Fibroblast of upper back skin (primary cell): ENCODE results near the gene POLN.
A peak's percentile ranks its signal among the peaks of the same experiment; 100 is the strongest.
"Not testable (repeated sequence)": the region's sequence is repeated elsewhere in the genome, so short reads cannot be mapped to it uniquely, and the experiment has no call there.

Source experiments
- DNase-seq: peaks from one replicate; pipeline ENCODE4 v3.0.0-alpha.2; 2013

POLN gene

GRCh38 chr4:2250357-2251072, 8.6 kb upstream of the POLN start:
- DNase-seq = no peak

DNA sequence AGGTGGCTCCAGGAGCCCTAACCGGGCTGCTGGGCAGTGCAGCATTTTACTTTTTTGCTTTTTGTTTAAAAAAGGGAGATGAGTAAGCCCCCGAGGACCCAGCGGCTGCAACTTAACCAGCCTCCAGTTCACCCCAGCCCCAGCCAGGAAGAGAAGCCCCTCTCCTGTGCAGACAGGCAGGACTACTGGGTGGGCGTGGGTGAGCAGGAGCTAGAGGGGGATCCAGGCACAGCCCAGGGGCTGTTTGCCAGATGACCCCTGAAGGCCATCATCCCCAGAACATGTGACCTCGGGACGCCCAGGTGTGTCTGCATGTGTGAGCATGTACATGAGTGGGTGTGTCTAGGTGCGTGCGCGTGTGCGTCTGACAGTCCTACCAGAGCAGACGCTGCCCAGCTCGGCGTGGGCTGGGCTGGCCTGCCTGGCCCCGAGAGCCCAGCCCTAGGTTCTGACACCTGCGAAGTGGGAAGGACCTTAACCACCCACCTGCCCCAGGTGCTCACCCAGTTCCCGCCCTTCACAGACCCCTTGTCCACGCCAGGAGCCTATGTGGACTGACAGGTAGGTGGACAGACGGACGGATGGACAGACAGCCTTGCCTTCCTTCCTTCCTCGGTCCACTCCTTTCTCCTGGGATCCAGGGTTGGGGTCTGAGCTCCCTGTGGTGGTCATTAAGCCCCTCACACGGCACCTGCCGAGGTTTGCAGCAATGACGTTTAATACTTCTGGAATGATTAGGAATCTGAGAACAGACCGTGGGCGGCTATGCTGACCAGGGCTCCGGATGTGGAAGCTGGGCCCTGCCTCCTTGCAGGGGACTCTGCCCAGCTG, 7.8 kb upstream of the POLN start:
- DNase-seq = no peak

GRCh38 chr4:2248821-2249261, 6.9 kb upstream of the POLN start:
- DNase-seq = no peak

GRCh38 chr4:2248044-2248780, 6.3 kb upstream of the POLN start:
- DNase-seq = no peak

DNA sequence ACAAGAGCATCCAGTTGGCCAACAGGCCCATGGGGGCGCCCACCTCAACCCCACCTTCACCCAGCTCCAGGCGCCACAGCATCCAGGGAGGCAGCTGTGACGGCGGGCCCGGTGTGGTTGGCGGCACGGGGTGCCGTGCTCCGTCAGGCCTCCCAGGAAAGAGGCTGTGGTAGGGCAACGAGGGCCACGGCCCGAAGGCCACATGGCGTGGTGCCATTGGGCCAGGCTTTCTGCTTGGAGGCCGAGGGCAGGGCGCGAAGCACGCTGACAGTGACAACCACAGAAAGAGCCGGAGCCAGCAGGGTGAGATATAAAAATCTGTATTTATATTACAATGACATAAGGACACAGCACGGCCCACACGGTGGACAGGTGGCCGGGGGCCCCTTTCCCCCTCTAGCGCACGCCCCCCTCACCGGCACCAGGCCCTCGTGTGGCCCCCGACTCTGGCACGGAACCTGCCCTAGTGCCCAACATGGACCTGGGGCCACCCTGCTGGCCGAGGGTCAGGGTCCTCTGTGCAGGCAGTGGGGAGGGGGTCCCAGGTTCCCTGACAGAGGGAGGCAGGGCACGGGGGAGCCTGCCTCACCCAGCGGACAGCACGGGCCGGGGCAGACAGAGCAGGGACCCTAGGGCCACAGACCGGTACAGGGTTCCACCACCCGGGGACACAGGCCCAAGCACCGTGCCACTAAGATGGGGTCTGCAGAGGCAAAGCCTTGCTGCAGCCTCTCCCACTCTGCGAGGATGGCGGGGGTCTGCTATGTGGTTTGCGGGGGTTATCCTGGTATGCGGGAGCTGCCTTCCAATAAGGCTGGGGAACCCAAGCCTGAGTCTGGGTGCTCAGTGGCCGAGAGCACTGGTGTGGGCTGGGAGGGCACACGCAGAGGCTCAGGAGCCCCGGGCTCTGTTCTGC, 5.5 kb upstream of the POLN start:
- no peak for DNase-seq

DNA sequence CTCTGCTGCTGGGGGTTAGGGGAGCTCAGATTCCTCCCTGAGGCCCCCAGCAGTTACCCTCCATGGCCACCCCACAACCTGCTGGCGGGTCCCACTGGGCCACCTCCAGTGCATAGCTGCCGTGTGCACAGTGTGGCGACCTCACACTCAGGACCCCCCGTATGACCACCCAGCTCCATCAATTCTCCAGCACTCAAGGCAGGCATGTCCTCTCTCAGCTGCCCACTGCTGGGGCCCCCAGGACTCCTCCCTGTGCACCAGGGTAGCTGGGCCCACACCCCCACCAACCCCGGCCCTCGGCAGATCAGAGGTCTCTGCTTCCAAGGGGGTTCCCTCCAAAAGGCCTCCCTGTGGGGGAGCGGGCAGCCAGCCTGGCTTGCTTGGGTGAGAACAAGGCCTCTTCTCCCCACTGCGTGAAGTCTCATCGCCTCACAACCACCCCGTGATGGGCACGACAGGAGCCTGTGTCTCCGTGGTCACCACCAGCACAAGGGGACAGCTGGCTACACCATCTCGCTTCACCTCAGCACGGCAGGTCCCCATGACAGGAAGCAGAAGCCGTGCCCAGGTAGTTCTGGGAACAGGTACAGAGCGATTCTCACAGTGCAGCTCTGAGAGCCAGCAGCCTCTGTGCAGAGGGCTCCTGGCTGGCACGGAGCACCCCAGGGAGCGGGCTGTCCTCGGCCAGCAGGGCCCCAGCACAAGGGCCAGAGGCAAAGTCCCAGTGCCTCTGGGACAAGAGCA, 4.6 kb upstream of the POLN start:
- no peak for DNase-seq

- no peak for DNase-seq
Measured at GRCh38 chr4:2245787-2246275, 3.9 kb upstream of the POLN start.

DNA sequence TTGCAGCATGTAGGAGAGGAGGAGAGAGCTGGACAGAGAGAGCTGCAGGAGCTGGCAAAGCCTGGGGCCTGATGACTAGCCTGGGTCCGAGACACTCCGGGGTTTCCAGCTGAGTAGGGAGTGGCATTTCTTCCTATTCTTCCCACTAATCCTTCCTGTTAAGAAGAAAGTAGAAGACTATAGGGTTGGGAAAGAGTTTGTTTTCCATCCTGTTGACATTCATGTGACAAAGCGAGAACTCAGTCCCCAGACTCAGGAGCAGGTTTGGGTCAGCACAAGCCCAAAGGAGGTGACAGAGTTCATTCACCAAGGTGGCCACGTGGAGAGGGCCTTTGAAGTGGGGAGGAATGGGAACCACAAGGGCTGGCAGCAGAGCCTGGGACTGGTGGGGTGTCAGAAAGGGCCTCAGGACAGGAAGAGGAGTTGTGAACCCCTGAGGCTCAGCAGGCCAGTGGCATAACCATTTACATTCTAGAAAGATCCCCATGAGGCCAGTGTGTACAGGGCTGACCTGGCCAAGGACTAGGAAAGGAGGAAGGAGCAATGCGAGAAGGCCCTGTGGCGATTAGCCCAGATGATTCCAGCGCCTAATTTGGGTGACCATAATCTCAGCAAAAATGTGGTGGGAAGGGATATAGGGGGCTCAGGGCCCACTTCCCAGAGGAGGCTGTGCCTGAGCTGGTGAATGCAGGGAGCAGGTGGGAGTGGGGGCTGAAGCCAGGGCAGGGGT, 3.3 kb upstream of the POLN start:
- DNase-seq = no peak

DNA sequence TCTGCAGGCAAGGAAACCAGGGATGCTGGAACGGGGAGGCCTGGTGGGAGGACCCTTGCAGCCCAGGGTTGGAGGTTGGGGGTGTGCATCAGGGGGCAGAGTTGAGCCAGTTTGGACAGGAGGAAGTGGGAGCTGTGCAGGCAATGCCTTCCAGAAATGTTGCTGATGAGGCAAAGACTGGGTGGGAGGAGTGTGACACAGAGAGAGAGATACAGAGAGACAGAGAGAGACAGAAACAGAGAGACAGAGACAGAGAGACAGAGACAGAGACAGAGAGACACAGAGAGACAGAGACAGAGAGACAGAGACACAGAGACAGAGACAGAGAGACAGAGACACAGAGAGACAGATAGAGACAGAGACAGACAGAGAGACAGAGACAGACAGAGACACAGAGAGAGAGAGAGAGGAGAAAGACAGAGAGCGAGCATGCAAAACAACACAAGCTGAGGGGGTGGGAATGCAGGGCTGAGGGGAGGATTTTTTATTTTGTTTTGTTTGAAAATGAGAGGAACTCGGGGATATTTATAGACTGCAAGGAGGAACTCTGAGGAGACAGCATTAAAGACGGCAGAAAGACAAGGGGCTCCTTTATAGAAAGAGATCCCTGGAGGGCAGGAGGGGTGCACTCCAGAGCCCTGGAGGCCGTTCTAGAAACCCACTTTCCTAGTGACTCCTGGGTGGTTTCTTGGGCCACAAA, 1.9 kb upstream of the POLN start:
- peak; percentile 48 for DNase-seq

DNA sequence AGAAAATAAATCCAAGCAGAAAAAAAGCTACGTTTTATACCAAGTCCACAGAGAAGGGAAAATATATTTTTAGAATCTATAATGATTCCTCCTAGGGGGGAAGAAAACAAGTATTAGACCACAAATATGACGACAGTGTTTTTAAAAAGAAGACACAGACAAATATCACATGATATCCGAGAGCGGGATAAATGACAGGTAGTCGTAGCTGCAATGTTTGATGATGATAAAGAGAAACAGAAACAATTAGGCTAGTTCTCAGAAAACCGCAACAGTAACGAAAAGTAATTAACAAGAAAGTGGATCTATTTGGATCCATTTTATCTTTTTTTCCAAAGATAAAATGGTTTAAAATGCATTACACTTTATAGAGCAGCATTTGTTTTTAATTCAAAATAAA, 918 bp downstream of the POLN start:
- DNase-seq = no peak

DNA sequence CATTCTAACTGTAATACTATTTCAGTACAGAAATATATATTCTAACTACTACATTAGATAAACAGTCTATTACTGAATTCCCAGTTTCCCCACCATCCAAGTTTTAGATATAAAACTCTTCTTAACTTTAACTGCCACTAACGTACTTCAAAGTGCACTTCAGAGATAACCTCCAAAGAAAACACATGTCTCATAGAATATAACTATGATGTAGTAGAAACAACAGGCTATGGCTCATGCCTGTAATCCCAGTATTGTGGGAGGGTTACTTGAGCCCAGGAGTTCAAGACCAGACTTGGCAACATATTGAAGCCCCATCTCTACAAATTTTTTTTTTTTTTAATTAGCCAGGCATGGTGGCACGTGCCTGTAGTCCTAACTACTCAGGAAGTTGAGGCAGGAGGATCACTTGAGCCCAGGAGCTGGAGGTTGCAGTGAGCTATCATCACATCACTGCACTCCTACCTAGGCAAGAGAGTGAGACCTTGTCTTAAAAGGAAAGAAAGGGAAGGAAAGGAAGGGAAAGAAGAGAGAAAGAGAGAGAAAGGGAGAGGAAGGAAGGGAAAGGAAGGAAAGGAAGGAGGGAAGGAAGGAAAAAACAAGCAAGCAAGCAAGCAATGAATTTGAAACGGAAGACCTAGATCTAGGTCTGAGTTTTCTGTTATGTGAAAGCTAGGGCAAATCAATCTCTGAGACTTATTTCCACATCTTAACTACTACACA, 4.8 kb downstream of the POLN start:
- DNase-seq = no peak

DNA sequence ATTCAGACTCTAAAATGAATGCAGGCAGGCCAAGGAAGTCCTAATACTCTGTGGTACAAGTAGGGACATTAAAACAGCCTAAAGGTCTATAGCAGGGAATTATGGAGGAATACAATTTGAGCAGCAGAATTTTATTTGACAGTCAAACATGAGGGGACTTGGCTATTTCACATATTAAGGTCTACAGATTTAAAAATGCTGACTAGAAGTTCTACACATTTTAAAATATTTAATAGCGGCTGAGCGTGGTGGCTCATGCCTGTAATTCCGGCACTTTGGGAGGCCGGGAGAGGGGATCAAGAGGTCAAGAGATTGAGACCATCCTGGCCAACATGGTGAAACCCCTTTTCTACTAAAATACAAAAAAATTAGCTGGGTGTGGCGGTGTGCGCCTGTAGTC, 10.8 kb downstream of the POLN start:
- DNase-seq = no peak

- DNase-seq = no peak
Measured at GRCh38 chr4:2226261-2226660, 15.7 kb downstream of the POLN start.

- no peak for DNase-seq
Measured at GRCh38 chr4:2222838-2223237, 19.1 kb downstream of the POLN start.

- DNase-seq = not testable (repeated sequence)
Measured at GRCh38 chr4:2221378-2221777, 20.5 kb downstream of the POLN start.

DNA sequence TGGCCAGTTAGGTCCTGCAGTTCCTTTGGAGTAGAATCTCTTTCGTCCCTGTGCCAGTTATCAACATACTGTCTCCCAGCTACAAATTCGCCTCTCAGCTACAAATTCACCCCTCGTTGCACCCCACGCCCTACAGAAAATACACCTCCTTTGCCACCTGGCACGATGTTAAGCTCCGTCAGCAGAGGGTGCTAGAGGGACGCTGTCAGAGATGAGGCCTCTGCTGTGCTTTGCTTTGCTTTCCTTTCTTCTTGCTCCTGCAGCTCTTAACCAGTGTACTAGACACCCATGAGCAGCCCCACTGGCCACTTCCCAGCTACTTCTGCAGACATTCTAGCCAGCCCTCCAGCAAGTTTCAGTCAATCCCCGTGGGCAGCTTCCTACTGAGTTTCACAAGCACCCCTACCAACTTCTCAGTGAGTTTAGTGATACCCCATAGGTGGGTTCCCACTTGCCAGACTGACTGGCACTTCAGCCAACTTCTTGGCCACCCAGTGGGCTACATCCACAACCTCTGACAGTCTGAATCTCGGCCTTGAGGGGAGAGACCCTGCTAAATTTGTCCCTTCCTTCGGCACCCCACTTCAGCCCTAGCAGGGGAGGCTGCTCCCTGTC, 21.8 kb downstream of the POLN start:
- DNase-seq = peak; percentile 65

DNA sequence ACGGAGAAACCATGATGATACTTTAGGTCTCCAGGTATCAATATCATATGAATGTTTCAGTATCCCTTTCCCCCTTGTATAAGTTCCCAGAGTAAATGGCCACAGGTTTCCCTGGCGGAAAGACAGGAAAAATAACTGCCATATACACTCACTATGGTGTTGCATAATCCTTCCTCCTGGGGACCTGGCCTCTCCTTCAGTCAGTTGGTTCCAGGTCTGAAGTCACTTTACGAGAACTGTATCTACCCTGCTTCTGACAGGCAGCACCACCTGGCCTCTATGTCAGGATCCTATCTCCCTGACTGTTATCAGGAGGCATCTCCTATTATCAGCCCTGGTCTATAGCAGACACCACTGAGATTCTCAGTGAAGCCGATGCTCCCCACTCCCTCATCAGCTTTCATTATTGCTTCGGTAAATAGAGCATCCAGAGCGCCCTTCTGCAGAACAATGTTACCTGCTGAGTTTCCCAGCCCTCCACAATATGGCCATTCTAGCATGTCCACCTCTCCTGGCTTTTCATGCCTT, 22.6 kb downstream of the POLN start:
- no peak for DNase-seq

- no peak for DNase-seq
Measured at GRCh38 chr4:2218436-2218835, 23.5 kb downstream of the POLN start.

DNA sequence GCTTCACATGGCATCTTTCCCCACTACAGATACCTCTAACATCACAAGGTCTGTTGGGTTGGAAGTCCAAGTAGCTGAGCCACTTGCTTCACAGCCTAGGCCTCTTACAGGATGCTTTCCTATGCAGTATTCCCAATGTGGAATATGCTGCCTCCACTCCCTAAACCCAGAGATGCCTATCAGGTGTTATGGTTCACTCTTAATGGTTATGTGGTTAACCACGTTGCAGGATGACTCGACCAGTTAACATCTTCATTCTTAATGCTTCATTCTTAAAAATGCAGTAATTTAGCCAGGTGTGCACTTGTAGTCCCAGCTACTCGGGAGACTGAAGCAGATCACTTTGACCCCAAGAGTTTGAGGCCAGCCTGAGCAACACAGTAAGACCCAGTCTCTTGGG, 24.2 kb downstream of the POLN start:
- peak; percentile 62 for DNase-seq
